ENCODE results near the gene MAPK10.

GRCh38 chr4:86338989-86339388 lies 20.9 kb downstream of the MAPK10 start:
- TF ChIP-seq EZH2 (IDR thresholded peaks at IDR 0.05) (no peak), POLR2AphosphoS5 (IDR thresholded peaks at IDR 0.05; ENCODE audit: borderline replicate concordance, low read depth, low read length) (no peak), FOXP2 (optimal IDR thresholded peaks at IDR 0.05; ENCODE audit: control extremely low read depth, extremely low read length, insufficient read depth) (no peak)

Measured in SK-N-MC (cell line).